ENCODE results near the gene TMEM200B.
"Not testable (repeated sequence)": the region's sequence is repeated elsewhere in the genome, so short reads cannot be mapped to it uniquely, and the experiment has no call there.

TMEM200B gene

GRCh38 chr1:29123887-29124365 is at the start of gene TMEM200B:
Gene TMEM200B, minus strand, starts transcription at chr1:29123903. Its CDS starts 2,075 bp downstream, at chr1:29121828.
- no peak for DNase-seq (ENCODE audit: low read depth in 2 of 2, low spot score in 1 of 2)

- DNase-seq (ENCODE audit: low read depth in 2 of 2, low spot score in 1 of 2) = no peak
These were observed 48.8 kb upstream of the TMEM200B start for GRCh38 chr1:29172415-29172939.

- DNase-seq (ENCODE audit: low read depth in 2 of 2, low spot score in 1 of 2) = no peak
These were observed 47.8 kb upstream of the TMEM200B start for GRCh38 chr1:29171521-29171920.

- no peak for DNase-seq (ENCODE audit: low read depth in 2 of 2, low spot score in 1 of 2)
These were observed 47.4 kb upstream of the TMEM200B start for GRCh38 chr1:29171089-29171488.

- DNase-seq (ENCODE audit: low read depth in 2 of 2, low spot score in 1 of 2) = no peak
These were observed 46.3 kb upstream of the TMEM200B start for GRCh38 chr1:29169976-29170375.

GRCh38 chr1:29167904-29168303 is 44.2 kb upstream of the TMEM200B start:
- no peak for DNase-seq (ENCODE audit: low read depth in 2 of 2, low spot score in 1 of 2)

GRCh38 chr1:29166291-29166878 is 42.7 kb upstream of the TMEM200B start:
- no peak for DNase-seq (ENCODE audit: low read depth in 2 of 2, low spot score in 1 of 2)

GRCh38 chr1:29164588-29164987 is 40.9 kb upstream of the TMEM200B start:
- no peak for DNase-seq (ENCODE audit: low read depth in 2 of 2, low spot score in 1 of 2)

GRCh38 chr1:29162476-29163138 is 38.9 kb upstream of the TMEM200B start:
- no peak for DNase-seq (ENCODE audit: low read depth in 2 of 2, low spot score in 1 of 2)

GRCh38 chr1:29162025-29162424 is 38.3 kb upstream of the TMEM200B start:
- DNase-seq (ENCODE audit: low read depth in 2 of 2, low spot score in 1 of 2) = no peak

- no peak for DNase-seq (ENCODE audit: low read depth in 2 of 2, low spot score in 1 of 2)
These were observed 36.1 kb upstream of the TMEM200B start for GRCh38 chr1:29159773-29160172.

- no peak for DNase-seq (ENCODE audit: low read depth in 2 of 2, low spot score in 1 of 2)
These were observed 33.5 kb upstream of the TMEM200B start for GRCh38 chr1:29157269-29157601.

- DNase-seq (ENCODE audit: low read depth in 2 of 2, low spot score in 1 of 2) = no peak
These were observed 33.0 kb upstream of the TMEM200B start for GRCh38 chr1:29156543-29157268.

- DNase-seq (ENCODE audit: low read depth in 2 of 2, low spot score in 1 of 2) = no peak
These were observed 28.5 kb upstream of the TMEM200B start for GRCh38 chr1:29152046-29152805.

- not testable (repeated sequence) for DNase-seq (ENCODE audit: low read depth in 2 of 2, low spot score in 1 of 2)
These were observed 26.6 kb upstream of the TMEM200B start for GRCh38 chr1:29150346-29150745.

- no peak for DNase-seq (ENCODE audit: low read depth in 2 of 2, low spot score in 1 of 2)
These were observed 25.2 kb upstream of the TMEM200B start for GRCh38 chr1:29148656-29149491.

- DNase-seq (ENCODE audit: low read depth in 2 of 2, low spot score in 1 of 2) = no peak
These were observed 22.2 kb upstream of the TMEM200B start for GRCh38 chr1:29145739-29146437.

- DNase-seq (ENCODE audit: low read depth in 2 of 2, low spot score in 1 of 2) = no peak
These were observed 20.5 kb upstream of the TMEM200B start for GRCh38 chr1:29144178-29144577.

- no peak for DNase-seq (ENCODE audit: low read depth in 2 of 2, low spot score in 1 of 2)
These were observed 19.0 kb upstream of the TMEM200B start for GRCh38 chr1:29142714-29143113.

GRCh38 chr1:29136391-29136915 is 12.8 kb upstream of the TMEM200B start:
- no peak for DNase-seq (ENCODE audit: low read depth in 2 of 2, low spot score in 1 of 2)
